Calu3 (cell line): Measurements from ENCODE around the gene NPY2R. TPM values are rescaled to one million over a fixed set of nuclear protein-coding genes. Genes with fewer than 3 reads are reported as not detected.

ENCODE experiments used
- BruUV-seq: library from RNA; stranded (reverse); fragments of 400-500 nt; replicated peaks from 2 replicates; lab custom pipeline; 2021; lab: Mats Ljungman, UMichigan
- CTCF ChIA-PET: fragments of 300-600 bp; sonication (Branson Sonifier 250); formaldehyde crosslinking; loops from one replicate; lab custom pipeline; 2022; ENCODE audit warnings: antibody characterized with exemption; lab: Charles Lee
- DNase-seq: peaks from one replicate; pipeline ENCODE4 v3.0.0; 2022
- H3K27ac Mint-ChIP-seq: one replicate; pipeline ENCODE4 v1.8.0; 2022; ENCODE audit warnings: mixed read lengths; ENCODE audit not compliant: unreplicated experiment
- H3K27me3 Mint-ChIP-seq: one replicate; pipeline ENCODE4 v1.8.0; 2022; ENCODE audit warnings: mixed read lengths; ENCODE audit not compliant: unreplicated experiment
- H3K36me3 Mint-ChIP-seq: one replicate; pipeline ENCODE4 v1.8.0; 2022; ENCODE audit warnings: mild to moderate bottlenecking, moderate library complexity, mixed read lengths; ENCODE audit not compliant: insufficient read depth, unreplicated experiment
- H3K4me1 Mint-ChIP-seq: one replicate; pipeline ENCODE4 v1.8.0; 2022; ENCODE audit warnings: mild to moderate bottlenecking, low read depth, mixed read lengths; ENCODE audit not compliant: unreplicated experiment
- H3K4me3 Mint-ChIP-seq: one replicate; pipeline ENCODE4 v1.8.0; 2022; ENCODE audit warnings: mild to moderate bottlenecking, low read depth, moderate library complexity, mixed read lengths; ENCODE audit not compliant: unreplicated experiment
- H3K9me3 Mint-ChIP-seq: one replicate; pipeline ENCODE4 v1.8.0; 2022; ENCODE audit warnings: low read depth, mixed read lengths; ENCODE audit not compliant: unreplicated experiment
- intact Hi-C: fragments of 100-400 bp; cut with micrococcal nuclease; formaldehyde crosslinking; loops from one replicate; pipeline ENCODE4 v1.10.0; 2022; ENCODE audit not compliant: unreplicated experiment
- total RNA-seq: library from RNA; stranded (reverse); gene quantifications from 2 replicates; pipeline ENCODE4 v1.2.3, GENCODE V29; 2022
- TF ChIP-seq, protein P1 (sequence below): fragments of 200-600 bp; IDR thresholded peaks from one replicate; pipeline ENCODE4 v1.8.0; 2022; ENCODE audit warnings: antibody characterized with exemption; ENCODE audit not compliant: unreplicated experiment

The NPY2R gene
- total RNA-seq, 1 experiment from 2014 or later: not detected

DNA sequence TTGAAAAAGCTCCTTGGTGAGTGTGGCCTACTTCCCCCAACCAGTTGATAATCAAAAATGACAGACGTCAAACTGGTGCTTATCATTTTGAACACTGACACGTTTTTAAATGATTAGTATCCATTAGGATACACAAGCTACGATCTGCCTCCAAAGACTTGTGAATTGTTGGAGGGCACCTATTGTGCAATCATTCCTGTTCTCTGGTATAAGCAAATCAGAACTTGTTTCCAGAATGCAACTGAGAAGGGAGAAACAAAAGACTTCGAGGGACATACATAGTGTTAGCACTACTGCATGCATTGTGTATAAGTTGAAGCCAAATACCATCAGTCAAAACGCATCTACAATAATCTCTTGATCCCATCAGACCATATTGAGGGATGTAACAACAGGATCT, 11.6 kb downstream of the NPY2R start:
- intact Hi-C loops: no loop called here
- no peak overlapping the region for H3K27ac Mint-ChIP-seq
- H3K27me3 Mint-ChIP-seq: no peaks in the 10 kb centered on the region
- H3K9me3 Mint-ChIP-seq: peaks cover 4% of the 10 kb centered on the region
- BruUV-seq: no TSS peak
- no peaks in the 10 kb centered on the region for H3K36me3 Mint-ChIP-seq
- no peaks in the 10 kb centered on the region for H3K4me1 Mint-ChIP-seq
- DNase-seq: no peak
- H3K4me3 Mint-ChIP-seq: no peak overlapping the region
- TF ChIP-seq, protein P1, sequence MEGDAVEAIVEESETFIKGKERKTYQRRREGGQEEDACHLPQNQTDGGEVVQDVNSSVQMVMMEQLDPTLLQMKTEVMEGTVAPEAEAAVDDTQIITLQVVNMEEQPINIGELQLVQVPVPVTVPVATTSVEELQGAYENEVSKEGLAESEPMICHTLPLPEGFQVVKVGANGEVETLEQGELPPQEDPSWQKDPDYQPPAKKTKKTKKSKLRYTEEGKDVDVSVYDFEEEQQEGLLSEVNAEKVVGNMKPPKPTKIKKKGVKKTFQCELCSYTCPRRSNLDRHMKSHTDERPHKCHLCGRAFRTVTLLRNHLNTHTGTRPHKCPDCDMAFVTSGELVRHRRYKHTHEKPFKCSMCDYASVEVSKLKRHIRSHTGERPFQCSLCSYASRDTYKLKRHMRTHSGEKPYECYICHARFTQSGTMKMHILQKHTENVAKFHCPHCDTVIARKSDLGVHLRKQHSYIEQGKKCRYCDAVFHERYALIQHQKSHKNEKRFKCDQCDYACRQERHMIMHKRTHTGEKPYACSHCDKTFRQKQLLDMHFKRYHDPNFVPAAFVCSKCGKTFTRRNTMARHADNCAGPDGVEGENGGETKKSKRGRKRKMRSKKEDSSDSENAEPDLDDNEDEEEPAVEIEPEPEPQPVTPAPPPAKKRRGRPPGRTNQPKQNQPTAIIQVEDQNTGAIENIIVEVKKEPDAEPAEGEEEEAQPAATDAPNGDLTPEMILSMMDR: no peak
- CTCF ChIA-PET: no interaction called here

DNA sequence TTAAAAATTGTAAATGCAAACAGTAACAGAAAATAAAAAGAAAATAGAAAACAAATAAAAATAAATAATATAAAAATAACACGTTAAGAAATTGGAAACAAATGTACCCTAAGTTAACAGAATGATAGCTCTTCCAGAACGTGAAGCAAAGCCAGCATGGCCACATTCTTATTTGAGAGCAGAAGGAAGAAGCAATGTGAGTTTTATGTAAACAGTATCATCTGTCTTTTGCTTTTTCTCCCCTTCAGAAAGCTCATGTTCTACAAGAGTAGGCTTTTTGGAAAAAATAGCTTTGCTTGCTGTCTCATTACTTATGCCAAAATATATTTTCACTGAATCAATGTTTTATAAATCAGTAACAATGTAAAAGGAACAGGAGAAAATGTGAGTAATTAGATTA, 18.7 kb downstream of the NPY2R start:
- H3K9me3 Mint-ChIP-seq: no peaks in the 10 kb centered on the region
- no peak for DNase-seq
- no peaks in the 10 kb centered on the region for H3K4me1 Mint-ChIP-seq
- no TSS peak for BruUV-seq
- no peak overlapping the region for H3K4me3 Mint-ChIP-seq
- no peaks in the 10 kb centered on the region for H3K36me3 Mint-ChIP-seq
- CTCF ChIA-PET: no interaction called here
- TF ChIP-seq, protein P1: no peak
- intact Hi-C loops: no loop called here
- no peaks in the 10 kb centered on the region for H3K27me3 Mint-ChIP-seq
- H3K27ac Mint-ChIP-seq: no peak overlapping the region

DNA sequence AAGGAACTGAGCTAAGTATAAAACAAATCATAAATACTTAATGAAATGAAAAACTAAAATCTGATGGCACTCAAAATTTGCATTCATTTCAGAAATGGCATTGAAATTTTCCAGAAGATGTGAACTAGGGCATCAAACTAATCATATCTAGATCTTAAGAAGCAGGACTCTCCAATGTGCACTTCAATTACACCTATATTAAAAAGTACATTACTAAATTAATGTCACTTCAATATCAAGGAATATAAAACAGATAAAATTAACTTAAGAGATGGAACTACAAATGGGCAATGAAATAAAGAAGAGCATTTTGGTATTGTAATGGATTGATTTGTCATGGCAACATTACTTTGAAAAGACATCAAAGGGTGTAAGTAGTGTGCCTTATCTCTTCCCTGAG, 20.3 kb downstream of the NPY2R start:
- no peak for DNase-seq
- Mint-ChIP-seq H3K4me1 (no peaks in the 10 kb centered on the region), H3K36me3 (no peaks in the 10 kb centered on the region), H3K27ac (no peak overlapping the region), H3K9me3 (no peaks in the 10 kb centered on the region), H3K27me3 (no peaks in the 10 kb centered on the region), H3K4me3 (no peak overlapping the region)
- no TSS peak for BruUV-seq
- intact Hi-C loops: no loop called here
- TF ChIP-seq, protein P1: no peak
- CTCF ChIA-PET: no interaction called here

DNA sequence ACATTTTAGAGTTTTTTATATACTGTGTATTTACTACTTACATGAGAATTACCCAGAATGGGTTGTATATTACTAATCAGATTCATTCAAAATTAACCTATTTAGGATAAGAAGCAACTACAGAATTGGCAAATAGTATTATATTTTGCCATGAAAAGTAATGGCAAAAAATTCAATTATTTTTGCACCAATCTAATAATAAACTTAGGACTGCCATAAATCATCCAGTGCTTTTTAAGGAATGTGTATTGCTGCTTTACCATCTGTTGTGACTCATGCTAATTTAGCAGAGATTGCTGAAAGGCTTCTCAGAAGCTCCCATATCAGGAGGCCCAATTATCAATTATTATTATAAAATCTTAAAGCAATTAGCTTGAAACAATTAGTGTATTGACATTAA, 24.0 kb downstream of the NPY2R start:
- H3K4me1 Mint-ChIP-seq: no peaks in the 10 kb centered on the region
- H3K27me3 Mint-ChIP-seq: no peaks in the 10 kb centered on the region
- intact Hi-C loops: no loop called here
- no peak overlapping the region for H3K27ac Mint-ChIP-seq
- TF ChIP-seq, protein P1: no peak
- DNase-seq: no peak
- H3K36me3 Mint-ChIP-seq: no peaks in the 10 kb centered on the region
- CTCF ChIA-PET: no interaction called here
- H3K9me3 Mint-ChIP-seq: no peaks in the 10 kb centered on the region
- no peak overlapping the region for H3K4me3 Mint-ChIP-seq
- BruUV-seq: no TSS peak

DNA sequence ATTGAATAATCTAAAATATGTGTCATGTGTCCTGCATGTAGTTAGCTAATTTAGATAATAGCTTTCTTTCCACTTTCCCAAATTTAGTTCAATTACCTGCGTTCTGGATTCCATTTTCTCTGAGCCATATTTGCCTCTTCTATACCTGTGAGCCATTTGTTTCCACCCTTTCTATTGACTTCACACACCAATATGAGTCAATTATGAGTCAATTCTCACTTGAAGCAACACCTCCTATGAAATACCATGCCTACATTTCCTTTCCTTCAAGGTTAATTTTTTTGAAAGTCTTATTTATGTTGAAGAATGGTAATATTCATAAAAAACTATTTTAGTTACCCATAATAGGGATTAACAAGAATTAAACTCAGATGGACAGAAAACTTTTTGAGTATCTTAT, 25.8 kb downstream of the NPY2R start:
- H3K4me1 Mint-ChIP-seq: no peaks in the 10 kb centered on the region
- no peaks in the 10 kb centered on the region for H3K9me3 Mint-ChIP-seq
- BruUV-seq: no TSS peak
- CTCF ChIA-PET: no interaction called here
- intact Hi-C loops: no loop called here
- no peaks in the 10 kb centered on the region for H3K36me3 Mint-ChIP-seq
- no peak overlapping the region for H3K27ac Mint-ChIP-seq
- TF ChIP-seq, protein P1: no peak
- DNase-seq: no peak
- H3K4me3 Mint-ChIP-seq: no peak overlapping the region
- H3K27me3 Mint-ChIP-seq: no peaks in the 10 kb centered on the region
